OCI-LY3 (cell line): ENCODE results near the gene OR5H6.

Experiments
- H2AFZ ChIP-seq: fragments of 200-600, 300-600 bp; shearing (Covaris generic); 2 replicates; pipeline ENCODE4 v1.6.0; 2014; ENCODE audit warnings: antibody characterized with exemption, low read depth, low read length
- H3K27ac ChIP-seq: fragments of 200-600, 300-600 bp; sonication (generic); 2 replicates; pipeline ENCODE4 v1.5.1; 2014; ENCODE audit warnings: mild to moderate bottlenecking, low read length, moderate library complexity, mixed read lengths
- H3K27me3 ChIP-seq: fragments of 200-600, 300-600 bp; sonication (generic); 2 replicates; pipeline ENCODE4 v1.6.1; 2014; ENCODE audit warnings: low read depth, low read length, mixed read lengths
- H3K36me3 ChIP-seq: fragments of 200-600, 300-600 bp; sonication (generic); replicated peaks from 2 replicates; pipeline ENCODE3; 2014; ENCODE audit warnings: low read depth, low read length, mixed read lengths
- H3K4me1 ChIP-seq: fragments of 300-600, 200-600 bp; sonication (generic); 2 replicates; pipeline ENCODE4 v1.6.1; 2014; ENCODE audit warnings: low read length, mixed read lengths
- H3K4me2 ChIP-seq: fragments of 200-600, 300-600 bp; sonication (generic); 2 replicates; pipeline ENCODE4 v1.6.1; 2014; ENCODE audit warnings: low read length, mixed read lengths
- H3K4me3 ChIP-seq: fragments of 300-600, 200-600 bp; sonication (generic); 2 replicates; pipeline ENCODE4 v1.5.1; 2014; ENCODE audit warnings: antibody characterized with exemption, mild to moderate bottlenecking, low read length, moderate library complexity
- H3K79me2 ChIP-seq: fragments of 300-600, 200-600 bp; shearing (Covaris generic); 2 replicates; pipeline ENCODE4 v1.6.1; 2014; ENCODE audit warnings: mild to moderate bottlenecking, low read length, mixed read lengths
- H3K9ac ChIP-seq: fragments of 300-600, 200-600 bp; shearing (Covaris generic); 2 replicates; pipeline ENCODE4 v1.6.0; 2014; ENCODE audit warnings: mild to moderate bottlenecking, low read length, moderate library complexity
- H3K9me3 ChIP-seq: fragments of 200-600, 300-600 bp; shearing (Covaris generic); 2 replicates; pipeline ENCODE4 v1.6.1; 2014; ENCODE audit warnings: low read length, mixed read lengths; ENCODE audit not compliant: insufficient read depth
- H4K20me1 ChIP-seq: fragments of 200-600, 300-600 bp; sonication (generic); 2 replicates; pipeline ENCODE4 v1.6.1; 2016; ENCODE audit warnings: low read length, mixed read lengths; ENCODE audit not compliant: insufficient read depth
- CTCF ChIP-seq: fragments of 200-600, 300-600 bp; sonication (generic); IDR thresholded peaks from 2 replicates; pipeline ENCODE4 v1.5.1; 2014; ENCODE audit warnings: antibody characterized with exemption, low read length, low read depth
- EZH2phosphoT487 ChIP-seq: fragments of 200-600 bp; shearing (Covaris generic); IDR thresholded peaks from 2 replicates; pipeline ENCODE4 v1.6.1; 2018; ENCODE audit warnings: antibody characterized with exemption, mixed run types, low read depth

Gene OR5H6

GRCh38 chr3:98233468-98233867 is 30.6 kb upstream of the OR5H6 start:
- Histone ChIP-seq H2AFZ (peak overlapping the region; percentile 16), H3K27ac (no peak overlapping the region), H4K20me1 (no peaks in the 10 kb centered on the region), H3K36me3 (no peaks in the 10 kb centered on the region), H3K4me3 (0 out of 2 replicates have a peak overlapping the region, but pooled peaks have one; percentile 14), H3K79me2 (no peaks in the 10 kb centered on the region), H3K9me3 (no peaks in the 10 kb centered on the region), H3K27me3 (no peaks in the 10 kb centered on the region), H3K4me2 (peak overlapping the region; percentile 15), H3K9ac (no peak overlapping the region), H3K4me1 (peaks cover 13% of the 10 kb centered on the region)
- no peak for TF ChIP-seq CTCF
- no peak for TF ChIP-seq EZH2phosphoT487

GRCh38 chr3:98240131-98240530 is 23.9 kb upstream of the OR5H6 start:
- Histone ChIP-seq H4K20me1 (no peaks in the 10 kb centered on the region), H3K9me3 (no peaks in the 10 kb centered on the region), H3K36me3 (no peaks in the 10 kb centered on the region), H3K27ac (no peak overlapping the region), H3K4me2 (no peak overlapping the region), H3K9ac (no peak overlapping the region), H3K27me3 (no peaks in the 10 kb centered on the region), H3K4me1 (no peaks in the 10 kb centered on the region), H3K4me3 (no peak overlapping the region), H3K79me2 (no peaks in the 10 kb centered on the region), H2AFZ (no peak overlapping the region)
- TF ChIP-seq CTCF (no peak), EZH2phosphoT487 (no peak)

- Histone ChIP-seq H3K9me3 (no peaks in the 10 kb centered on the region), H2AFZ (no peak overlapping the region), H3K4me3 (no peak overlapping the region), H3K9ac (no peak overlapping the region), H3K36me3 (no peaks in the 10 kb centered on the region), H4K20me1 (no peaks in the 10 kb centered on the region), H3K27me3 (no peaks in the 10 kb centered on the region), H3K27ac (no peak overlapping the region), H3K4me2 (no peak overlapping the region), H3K79me2 (no peaks in the 10 kb centered on the region), H3K4me1 (no peaks in the 10 kb centered on the region)
- TF ChIP-seq EZH2phosphoT487 = no peak
- TF ChIP-seq CTCF = no peak
These were observed 21.9 kb upstream of the OR5H6 start for GRCh38 chr3:98242155-98242554.

- TF ChIP-seq CTCF = no peak
- no peak for TF ChIP-seq EZH2phosphoT487
- no peak overlapping the region for H2AFZ ChIP-seq
These were observed 20.2 kb upstream of the OR5H6 start for GRCh38 chr3:98243843-98244242.

More at GRCh38 chr3:98243843-98244242, 20.2 kb upstream of the OR5H6 start:
- H3K36me3 ChIP-seq = no peaks in the 10 kb centered on the region
- no peak overlapping the region for H3K4me3 ChIP-seq
- H4K20me1 ChIP-seq = no peaks in the 10 kb centered on the region
- no peak overlapping the region for H3K9ac ChIP-seq
- H3K79me2 ChIP-seq = no peaks in the 10 kb centered on the region
- no peak overlapping the region for H3K27ac ChIP-seq
- no peaks in the 10 kb centered on the region for H3K27me3 ChIP-seq
- H3K4me2 ChIP-seq = no peak overlapping the region
- H3K9me3 ChIP-seq = no peaks in the 10 kb centered on the region
- no peaks in the 10 kb centered on the region for H3K4me1 ChIP-seq
